ENCODE results near the gene PAN2. TPM values are rescaled to one million over a fixed set of nuclear protein-coding genes. Genes with fewer than 3 reads are reported as not detected.
"Not testable (repeated sequence)": the region's sequence is repeated elsewhere in the genome, so short reads cannot be mapped to it uniquely, and the experiment has no call there.

Gene PAN2
- polyA plus RNA-seq, 4 donors = 48.7 to 116 (median 92.9) TPM

DNA sequence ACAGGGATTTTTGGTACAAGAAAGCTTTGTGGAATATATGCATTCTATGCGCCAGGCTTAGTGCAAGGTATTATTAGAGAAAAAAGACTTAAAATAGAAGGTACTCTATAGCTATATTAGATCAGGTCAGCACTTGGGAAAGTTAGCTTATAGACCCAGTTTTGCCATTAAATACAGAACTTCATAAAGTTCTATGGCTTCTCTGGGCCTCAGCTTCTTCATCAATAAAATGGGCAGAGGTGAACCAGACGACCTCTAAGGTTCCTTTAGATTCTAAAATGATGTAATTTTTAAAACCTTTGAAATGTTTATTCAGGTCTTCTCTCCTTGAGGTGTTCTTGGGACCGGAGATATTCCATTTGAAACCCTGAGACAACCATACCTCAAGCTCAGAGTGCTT lies 25.1 kb downstream of the PAN2 start:
- DNase-seq (ENCODE audit: low read depth in 4 of 4, low spot score in 3 of 4) = no peak

- no peak for DNase-seq (ENCODE audit: low read depth in 4 of 4, low spot score in 3 of 4)
Measured at GRCh38 chr12:56307221-56307965, 26.4 kb downstream of the PAN2 start.

- no peak for DNase-seq (ENCODE audit: low read depth in 4 of 4, low spot score in 3 of 4)
Measured at GRCh38 chr12:56304872-56305590, 28.8 kb downstream of the PAN2 start.

DNA sequence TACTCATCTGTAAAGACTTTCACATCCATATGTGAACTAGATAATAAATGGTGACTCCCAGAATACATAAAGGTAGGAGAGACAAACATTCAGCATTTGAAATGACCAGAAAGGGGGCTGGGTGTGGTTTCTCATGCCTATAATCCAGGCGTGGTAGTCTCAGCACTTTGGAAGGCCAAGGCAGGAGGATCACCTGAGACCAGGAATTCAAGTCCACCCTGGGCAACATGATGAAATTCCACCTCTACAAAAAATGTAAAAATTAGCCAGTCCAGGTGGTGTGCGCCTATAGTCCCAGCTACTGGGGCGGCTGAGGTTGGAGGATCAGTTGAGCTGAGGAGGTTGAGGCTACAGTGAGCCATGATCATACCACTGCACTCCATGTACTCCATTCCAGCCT lies 29.5 kb downstream of the PAN2 start:
- DNase-seq (ENCODE audit: low read depth in 4 of 4, low spot score in 3 of 4) = no peak

DNA sequence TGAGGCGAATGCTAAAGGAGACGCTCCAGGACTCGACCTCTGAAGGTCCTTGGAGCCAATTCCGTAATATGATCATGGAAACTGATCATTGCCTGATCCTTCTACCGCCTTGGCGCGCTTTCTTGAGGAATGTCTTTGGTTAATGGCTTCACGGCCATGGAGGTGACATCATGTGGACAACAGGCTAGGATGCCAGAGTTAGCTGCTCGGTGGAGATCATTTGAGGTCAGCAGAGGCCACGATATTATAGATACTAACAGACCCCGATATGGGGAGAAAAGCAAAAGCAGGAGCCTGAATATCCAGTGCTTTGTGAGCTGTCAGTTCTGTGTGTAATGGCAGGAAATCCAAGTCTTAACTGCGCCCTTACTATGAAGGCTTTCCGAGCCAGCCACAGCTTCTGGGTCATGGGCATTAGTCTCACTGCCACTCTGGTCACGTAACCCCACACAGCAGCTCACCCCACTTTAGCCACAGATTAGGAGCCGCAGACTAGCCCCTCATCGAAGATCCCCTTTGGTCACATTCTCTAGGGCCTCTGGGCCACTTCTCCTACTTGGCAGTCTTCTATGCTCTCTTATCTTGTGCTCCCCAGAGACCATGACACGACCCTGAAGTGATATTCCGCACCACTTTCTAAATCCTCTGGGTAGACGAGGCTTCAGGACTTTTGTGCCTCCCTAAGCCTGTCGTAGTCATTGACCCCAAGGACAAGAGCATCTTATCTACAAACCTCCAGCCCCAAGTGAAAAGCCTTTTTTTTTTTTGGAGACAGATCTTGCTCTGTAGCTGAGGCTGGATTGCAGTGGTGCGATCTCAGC lies 32.9 kb downstream of the PAN2 start:
- peak in 1 of 4 donors; percentile 1 for DNase-seq (ENCODE audit: low read depth in 4 of 4, low spot score in 3 of 4)

GRCh38 chr12:56299853-56300643 lies 33.8 kb downstream of the PAN2 start, which contains the start of gene CS:
Gene CS (minus strand): TSS chr12:56300330. CDS start chr12:56300201, 129 bp downstream.
- peak; percentile 91 to 95 (median 95) for DNase-seq (ENCODE audit: low read depth in 4 of 4, low spot score in 3 of 4)

- DNase-seq (ENCODE audit: low read depth in 4 of 4, low spot score in 3 of 4) = peak in 2 of 4 donors; percentile 1 to 16
Measured at GRCh38 chr12:56299308-56299852, 34.4 kb downstream of the PAN2 start.

- no peak for DNase-seq (ENCODE audit: low read depth in 4 of 4, low spot score in 3 of 4)
Measured at GRCh38 chr12:56298828-56299227, 35.0 kb downstream of the PAN2 start.

GRCh38 chr12:56297400-56297799 lies 36.4 kb downstream of the PAN2 start:
- DNase-seq (ENCODE audit: low read depth in 4 of 4, low spot score in 3 of 4) = no peak

- no peak for DNase-seq (ENCODE audit: low read depth in 4 of 4, low spot score in 3 of 4)
Measured at GRCh38 chr12:56296295-56296694, 37.5 kb downstream of the PAN2 start.

- DNase-seq (ENCODE audit: low read depth in 4 of 4, low spot score in 3 of 4) = no peak
Measured at GRCh38 chr12:56293795-56294194, 40.0 kb downstream of the PAN2 start.

DNA sequence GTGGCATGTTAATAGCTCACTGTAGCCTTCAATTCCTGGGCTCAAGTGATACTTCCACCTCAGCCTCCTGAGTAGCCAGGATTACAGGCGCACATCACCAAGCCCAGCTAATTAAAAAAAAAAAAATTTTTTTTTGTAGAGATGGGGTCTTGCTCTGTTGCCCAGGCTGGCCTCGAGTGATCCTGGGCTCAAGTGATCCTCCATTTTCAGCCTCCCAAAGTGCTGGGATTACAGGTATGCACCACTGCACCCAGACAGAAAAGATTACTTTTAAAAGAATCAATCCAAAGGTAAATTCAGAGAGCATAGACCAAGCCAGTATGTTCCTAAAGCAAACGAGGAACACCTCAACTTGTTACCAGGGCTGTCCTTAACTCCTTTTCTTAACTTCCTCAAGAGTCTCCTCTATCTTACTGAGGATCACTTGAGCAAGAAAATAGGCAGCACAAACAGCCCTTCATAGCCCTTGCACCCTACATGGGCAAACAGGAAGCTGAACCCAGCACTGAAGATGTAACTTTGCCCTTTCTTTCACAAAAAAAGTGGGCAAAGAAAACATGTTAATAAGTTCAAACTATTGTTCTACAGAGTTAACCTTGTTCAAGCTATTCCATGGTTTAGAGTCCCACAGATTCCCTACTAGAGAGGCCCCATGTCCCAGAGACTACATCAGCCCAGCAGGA lies 45.0 kb downstream of the PAN2 start:
- DNase-seq (ENCODE audit: low read depth in 4 of 4, low spot score in 3 of 4) = no peak

DNA sequence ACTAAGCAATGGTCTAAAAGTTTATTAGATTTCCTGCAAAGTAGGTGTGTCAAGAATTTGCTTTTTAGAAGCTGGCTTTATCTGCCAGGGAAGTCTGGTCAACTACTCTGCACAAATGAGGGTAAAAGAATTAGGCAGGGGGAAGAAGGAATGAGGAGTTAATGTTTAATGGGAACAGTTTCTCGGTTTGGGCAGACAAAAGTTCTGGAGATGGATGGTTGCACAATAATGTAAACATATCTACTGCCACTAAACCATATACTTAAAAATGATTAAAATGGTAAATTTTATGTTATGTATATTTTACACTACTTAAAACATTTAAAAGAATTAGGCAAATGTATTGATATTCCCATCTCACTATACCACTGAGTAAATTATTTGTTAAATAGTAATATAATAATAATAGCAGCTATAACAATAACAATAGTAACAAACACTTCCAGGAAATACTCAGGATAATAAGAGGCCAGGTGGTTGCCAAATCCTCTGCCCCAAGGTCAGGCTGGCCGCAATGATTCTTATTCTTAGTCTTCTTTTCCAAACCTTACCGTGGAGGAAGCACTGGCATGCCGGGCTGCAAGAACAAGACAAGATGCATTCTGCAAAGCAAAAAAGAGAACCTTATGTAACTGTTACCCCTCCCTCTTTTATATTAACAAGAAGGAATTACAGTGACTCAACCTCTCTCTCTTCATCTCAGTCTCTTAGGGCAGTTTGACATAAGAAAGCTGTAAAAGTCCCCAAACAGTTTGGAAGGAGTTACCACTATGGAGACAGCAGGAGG lies 47.6 kb downstream of the PAN2 start:
- no peak for DNase-seq (ENCODE audit: low read depth in 4 of 4, low spot score in 3 of 4)

GRCh38 chr12:56284263-56284662 lies 49.5 kb downstream of the PAN2 start:
- not testable (repeated sequence) for DNase-seq (ENCODE audit: low read depth in 4 of 4, low spot score in 3 of 4)

- DNase-seq (ENCODE audit: low read depth in 4 of 4, low spot score in 3 of 4) = no peak
Measured at GRCh38 chr12:56282579-56282978, 51.2 kb downstream of the PAN2 start.

DNA sequence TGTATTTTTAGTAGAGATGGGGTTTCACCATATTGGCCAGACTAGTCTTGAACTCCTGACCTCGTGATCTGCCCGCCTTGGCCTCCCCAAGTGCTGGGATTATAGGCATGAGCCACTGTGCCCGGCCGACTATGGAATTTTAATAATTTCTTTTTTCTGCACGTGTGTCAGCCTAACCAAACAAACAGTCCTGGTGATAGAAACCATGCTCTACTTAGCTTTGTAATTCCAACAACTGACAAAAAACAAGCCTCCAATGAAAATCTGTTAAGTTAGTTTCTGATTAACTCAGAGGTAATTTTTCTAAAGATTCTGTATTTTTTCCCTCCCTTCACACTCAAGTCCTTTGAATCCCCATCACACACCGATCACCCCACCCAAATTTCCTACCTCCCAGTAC lies 51.8 kb downstream of the PAN2 start:
- no peak for DNase-seq (ENCODE audit: low read depth in 4 of 4, low spot score in 3 of 4)

DNA sequence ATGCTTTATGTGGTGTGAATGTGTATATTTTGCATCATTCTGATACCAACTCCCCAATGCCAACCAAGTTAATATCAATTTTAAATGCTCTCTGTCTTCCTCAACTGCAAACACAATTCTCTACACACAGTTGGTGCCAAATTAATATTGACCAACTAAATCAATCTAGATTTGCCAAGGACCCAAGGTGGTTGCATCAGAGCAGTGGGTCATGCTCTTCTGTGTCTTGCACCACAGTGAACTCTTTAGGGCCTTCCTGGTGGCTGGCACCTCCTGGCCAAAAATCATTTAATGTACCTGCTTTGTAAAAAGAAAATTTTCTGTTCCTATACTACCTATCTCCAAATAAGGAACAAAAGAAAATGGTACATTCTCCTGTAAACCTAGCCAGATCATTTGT lies 53.0 kb downstream of the PAN2 start:
- no peak for DNase-seq (ENCODE audit: low read depth in 4 of 4, low spot score in 3 of 4)

DNA sequence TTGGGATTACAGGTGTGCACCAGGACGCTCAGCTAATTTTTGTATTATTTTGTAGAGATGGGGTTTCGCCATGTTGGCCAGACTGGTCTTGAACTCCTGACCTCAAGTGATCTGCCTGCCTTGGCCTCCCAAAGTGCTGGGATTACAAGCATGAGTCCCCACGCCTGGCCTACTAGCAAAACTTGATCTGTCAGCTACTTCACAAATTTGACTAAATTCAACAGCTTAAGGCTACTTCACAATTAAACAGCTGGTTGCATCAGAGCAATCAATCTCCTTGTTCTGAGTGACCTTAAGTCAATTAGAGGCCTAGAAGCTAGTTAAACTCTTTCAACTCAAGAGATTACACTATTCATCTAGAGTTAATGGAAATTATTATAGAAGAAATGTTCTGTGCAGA lies 54.9 kb downstream of the PAN2 start:
- DNase-seq (ENCODE audit: low read depth in 4 of 4, low spot score in 3 of 4) = no peak

DNA sequence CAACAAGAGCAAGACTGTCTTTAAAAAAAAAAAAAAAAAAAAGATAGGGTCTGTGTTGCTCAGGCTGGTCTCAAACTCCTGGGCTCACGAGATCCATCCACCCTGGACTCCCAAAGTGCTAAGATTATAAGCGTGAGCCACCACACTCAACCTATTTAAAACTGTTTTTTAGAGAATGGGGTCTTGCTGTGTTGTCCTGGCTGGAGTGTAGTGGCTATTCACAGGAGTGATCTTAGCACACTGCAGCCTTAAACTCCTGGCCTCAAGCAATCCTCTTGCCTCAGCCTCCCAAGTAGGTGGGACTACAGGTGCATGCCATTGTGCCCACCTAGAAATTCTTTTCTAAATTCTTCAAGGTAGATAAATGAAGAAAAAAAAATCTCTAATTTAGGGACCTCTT lies 59.5 kb downstream of the PAN2 start:
- DNase-seq (ENCODE audit: low read depth in 4 of 4, low spot score in 3 of 4) = no peak

All from left renal pelvis (tissue), 4 donors.